ENCODE results near the gene NCOA7. TPM values are rescaled to one million over a fixed set of nuclear protein-coding genes. Genes with fewer than 3 reads are reported as not detected.

NCOA7 gene
- 6.9 TPM for polyA plus RNA-seq (2013, experiment 1 of 2)
- 7.9 TPM for polyA plus RNA-seq (2013, experiment 2 of 2)

DNA sequence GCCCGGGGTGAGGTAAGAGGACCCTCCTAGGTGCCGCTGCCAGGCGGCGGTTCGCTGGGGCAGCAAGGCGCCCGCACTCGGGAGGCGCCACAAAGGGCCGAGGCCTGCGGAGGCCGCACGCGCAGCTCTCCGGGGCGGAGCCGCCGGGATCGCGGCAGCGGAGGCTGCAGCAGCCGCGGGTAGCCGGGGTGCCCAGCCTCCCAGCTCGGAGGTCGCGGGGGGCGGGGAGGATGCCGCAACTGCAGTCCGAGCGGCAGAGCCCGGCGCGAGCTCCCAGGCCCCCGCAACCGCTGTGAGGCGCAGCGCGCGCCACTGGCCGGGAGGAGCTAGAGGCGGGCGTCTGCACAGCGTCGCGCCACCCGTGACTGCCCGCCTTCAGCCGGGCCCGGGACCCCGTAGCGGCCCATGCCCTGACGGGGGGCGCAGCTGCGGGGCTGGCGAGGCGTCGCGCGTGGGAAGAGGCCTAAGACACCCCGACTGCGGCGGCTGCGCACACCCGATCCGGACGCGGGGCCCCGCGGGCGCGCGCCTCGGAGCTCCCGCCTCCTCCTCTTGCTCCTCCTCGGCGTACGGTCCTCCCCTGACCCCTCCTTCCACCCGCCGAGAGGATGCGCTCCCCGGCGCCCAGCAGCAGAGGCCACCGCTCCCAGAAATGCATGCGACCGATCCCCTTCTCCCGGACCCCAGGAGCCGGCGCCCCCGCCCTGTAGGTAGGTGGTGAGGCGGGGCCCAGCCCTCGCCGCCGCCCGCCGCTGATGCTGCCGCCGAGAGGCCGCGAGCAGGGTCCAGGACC lies at the start of gene NCOA7:
NCOA7 (plus strand) TSS at position 603 of the 793 bp plus-strand sequence. CDS start 24,395 bp downstream, outside the sequence.
- Histone ChIP-seq H3K27ac (ENCODE audit: low read depth, low read length, severe bottlenecking) (peak within 1 kb of the TSS; percentile 75), H3K4me1 (ENCODE audit: control insufficient read depth, insufficient read depth, low read length, poor library complexity, severe bottlenecking) (peaks cover 8% of the 10 kb centered on the region), H3K4me3 (ENCODE audit: extremely low read depth, insufficient read depth, low read length, poor library complexity, severe bottlenecking) (peak within 1 kb of the TSS; percentile 83), H3K9me3 (ENCODE audit: control insufficient read depth, low read length) (no peaks in the 10 kb centered on the region), H3K36me3 (ENCODE audit: control insufficient read depth, insufficient read depth, low read length) (no peaks in the 10 kb centered on the region)
- WGBS, 2 experiments (ENCODE audit: insufficient coverage in 2 of 2), result 0 to 1% methylated on average over 46 to 84 of the region's 100 CpGs

DNA sequence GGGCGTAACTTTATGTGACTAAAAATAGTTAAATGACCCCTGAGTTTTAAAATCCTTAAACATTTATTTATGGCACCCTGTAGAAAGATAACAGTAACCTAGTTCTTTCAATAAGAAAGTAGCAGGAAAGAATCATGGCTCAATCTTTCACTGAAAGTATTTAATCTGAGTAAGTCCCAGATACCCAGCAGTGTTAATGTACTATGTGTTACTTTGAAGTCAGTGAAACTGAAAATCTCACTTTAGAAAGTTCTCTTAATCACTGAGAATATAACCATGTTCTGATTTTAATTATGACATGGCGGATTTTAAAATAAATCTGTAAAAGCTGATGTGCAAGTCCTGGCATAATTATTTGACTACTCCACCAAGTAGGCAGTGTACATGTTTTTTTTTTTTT lies 49.4 kb upstream of the NCOA7 start:
- H3K9me3 ChIP-seq (ENCODE audit: control insufficient read depth, low read length), result no peaks in the 10 kb centered on the region
- H3K27ac ChIP-seq (ENCODE audit: low read depth, low read length, severe bottlenecking), result no peak overlapping the region
- H3K36me3 ChIP-seq (ENCODE audit: control insufficient read depth, insufficient read depth, low read length), result no peaks in the 10 kb centered on the region
- no peak overlapping the region for H3K4me3 ChIP-seq (ENCODE audit: extremely low read depth, insufficient read depth, low read length, poor library complexity, severe bottlenecking)
- peaks cover 9% of the 10 kb centered on the region for H3K4me1 ChIP-seq (ENCODE audit: control insufficient read depth, insufficient read depth, low read length, poor library complexity, severe bottlenecking)
- no CpG with 5 or more reads among the region's 2 CpGs for WGBS, 2 experiments (ENCODE audit: insufficient coverage in 2 of 2)

- Histone ChIP-seq H3K4me3 (ENCODE audit: extremely low read depth, insufficient read depth, low read length, poor library complexity, severe bottlenecking) (no peak overlapping the region), H3K27ac (ENCODE audit: low read depth, low read length, severe bottlenecking) (no peak overlapping the region), H3K36me3 (ENCODE audit: control insufficient read depth, insufficient read depth, low read length) (no peaks in the 10 kb centered on the region), H3K9me3 (ENCODE audit: control insufficient read depth, low read length) (no peaks in the 10 kb centered on the region), H3K4me1 (ENCODE audit: control insufficient read depth, insufficient read depth, low read length, poor library complexity, severe bottlenecking) (peaks cover 10% of the 10 kb centered on the region)
- WGBS, 2 experiments (ENCODE audit: insufficient coverage in 2 of 2), result 89 to 100% methylated on average over 2 of the region's 2 CpGs
Observed at GRCh38 chr6:125742024-125742423, 48.7 kb upstream of the NCOA7 start.

- H3K9me3 ChIP-seq (ENCODE audit: control insufficient read depth, low read length), result no peaks in the 10 kb centered on the region
- no peaks in the 10 kb centered on the region for H3K36me3 ChIP-seq (ENCODE audit: control insufficient read depth, insufficient read depth, low read length)
- peaks cover 10% of the 10 kb centered on the region for H3K4me1 ChIP-seq (ENCODE audit: control insufficient read depth, insufficient read depth, low read length, poor library complexity, severe bottlenecking)
- 87 to 93% methylated on average over 3 of the region's 5 CpGs for WGBS, 2 experiments (ENCODE audit: insufficient coverage in 2 of 2)
- H3K4me3 ChIP-seq (ENCODE audit: extremely low read depth, insufficient read depth, low read length, poor library complexity, severe bottlenecking), result no peak overlapping the region
- H3K27ac ChIP-seq (ENCODE audit: low read depth, low read length, severe bottlenecking), result no peak overlapping the region
Observed at GRCh38 chr6:125742464-125743120, 48.2 kb upstream of the NCOA7 start.

- no peaks in the 10 kb centered on the region for H3K36me3 ChIP-seq (ENCODE audit: control insufficient read depth, insufficient read depth, low read length)
- H3K4me1 ChIP-seq (ENCODE audit: control insufficient read depth, insufficient read depth, low read length, poor library complexity, severe bottlenecking), result peaks cover 10% of the 10 kb centered on the region
- no peak overlapping the region for H3K4me3 ChIP-seq (ENCODE audit: extremely low read depth, insufficient read depth, low read length, poor library complexity, severe bottlenecking)
- WGBS, 2 experiments (ENCODE audit: insufficient coverage in 2 of 2), result no CpG with 5 or more reads among the region's 2 CpGs
- H3K27ac ChIP-seq (ENCODE audit: low read depth, low read length, severe bottlenecking), result no peak overlapping the region
- H3K9me3 ChIP-seq (ENCODE audit: control insufficient read depth, low read length), result no peaks in the 10 kb centered on the region
Observed at GRCh38 chr6:125743604-125744003, 47.2 kb upstream of the NCOA7 start.

GRCh38 chr6:125745281-125746018 lies 45.3 kb upstream of the NCOA7 start:
- Histone ChIP-seq H3K9me3 (ENCODE audit: control insufficient read depth, low read length) (no peaks in the 10 kb centered on the region), H3K4me3 (ENCODE audit: extremely low read depth, insufficient read depth, low read length, poor library complexity, severe bottlenecking) (no peak overlapping the region), H3K36me3 (ENCODE audit: control insufficient read depth, insufficient read depth, low read length) (no peaks in the 10 kb centered on the region), H3K27ac (ENCODE audit: low read depth, low read length, severe bottlenecking) (no peak overlapping the region), H3K4me1 (ENCODE audit: control insufficient read depth, insufficient read depth, low read length, poor library complexity, severe bottlenecking) (peaks cover 10% of the 10 kb centered on the region)
- WGBS, 2 experiments (ENCODE audit: insufficient coverage in 2 of 2), result 9 to 28% methylated on average over 3 to 5 of the region's 6 CpGs

DNA sequence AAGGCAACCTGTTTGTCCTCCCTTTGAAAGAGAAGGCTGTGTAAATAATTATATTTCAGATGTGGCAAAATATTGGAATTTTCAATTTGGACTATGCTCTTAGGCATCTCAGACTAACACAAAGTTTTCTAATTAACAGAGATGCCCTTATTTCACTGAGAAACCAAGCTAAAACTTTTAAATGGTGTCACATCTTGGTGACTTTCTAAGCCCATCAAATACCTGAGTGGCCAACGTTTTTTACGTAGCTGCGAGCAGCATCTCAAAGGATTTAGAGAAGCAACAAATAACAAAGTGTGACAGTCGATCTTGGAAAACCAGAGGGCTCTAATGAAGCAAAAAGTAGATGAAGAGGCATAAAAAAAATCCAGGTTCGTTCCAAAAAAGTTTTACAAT lies 44.7 kb upstream of the NCOA7 start:
- H3K9me3 ChIP-seq (ENCODE audit: control insufficient read depth, low read length), result no peaks in the 10 kb centered on the region
- no peaks in the 10 kb centered on the region for H3K36me3 ChIP-seq (ENCODE audit: control insufficient read depth, insufficient read depth, low read length)
- WGBS, 2 experiments (ENCODE audit: insufficient coverage in 2 of 2), result 11 to 30% methylated on average over 2 to 5 of the region's 5 CpGs
- H3K4me1 ChIP-seq (ENCODE audit: control insufficient read depth, insufficient read depth, low read length, poor library complexity, severe bottlenecking), result peaks cover 10% of the 10 kb centered on the region
- H3K27ac ChIP-seq (ENCODE audit: low read depth, low read length, severe bottlenecking), result no peak overlapping the region
- peak overlapping the region; percentile 79 for H3K4me3 ChIP-seq (ENCODE audit: extremely low read depth, insufficient read depth, low read length, poor library complexity, severe bottlenecking)

DNA sequence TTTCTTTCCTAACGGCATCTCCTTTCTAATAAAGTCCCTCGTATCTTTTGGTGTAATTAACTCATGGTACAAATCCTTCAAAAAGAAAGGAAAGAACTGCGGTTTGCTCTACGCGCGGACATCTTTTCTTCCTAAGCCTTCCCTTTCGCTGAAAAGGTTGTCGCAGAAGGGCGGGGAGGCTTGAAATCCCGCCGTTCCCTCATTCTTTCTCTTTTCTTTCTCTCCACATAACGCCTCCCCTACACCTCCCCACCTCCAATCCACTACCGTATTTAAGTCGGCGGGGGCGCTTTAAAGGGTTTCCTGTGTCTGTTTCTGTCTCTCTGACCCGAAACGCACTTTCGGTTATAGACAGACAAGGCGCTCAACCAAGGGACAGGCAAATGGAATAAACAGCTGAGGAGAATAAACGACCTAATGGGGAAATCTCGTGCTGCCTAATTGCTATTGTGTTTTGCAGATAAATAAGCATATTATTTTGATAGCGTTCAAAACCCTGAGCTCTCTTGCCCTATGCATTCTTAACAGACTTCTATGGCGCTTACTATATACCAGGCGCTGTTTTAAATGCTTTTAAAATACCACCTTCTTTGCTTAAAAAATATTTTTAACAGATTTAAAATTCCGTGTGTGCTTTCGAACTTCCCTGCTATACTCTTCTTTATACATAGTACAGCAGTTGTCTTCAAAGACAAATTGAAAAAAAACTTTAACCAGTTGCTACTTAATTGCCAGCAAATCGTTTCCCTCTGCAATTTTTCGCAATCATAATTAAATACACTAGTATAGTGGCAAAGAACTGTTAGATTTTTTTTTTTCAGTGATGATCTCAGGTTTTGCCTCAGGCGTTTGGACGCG lies 43.8 kb upstream of the NCOA7 start:
- H3K4me1 ChIP-seq (ENCODE audit: control insufficient read depth, insufficient read depth, low read length, poor library complexity, severe bottlenecking), result peaks cover 10% of the 10 kb centered on the region
- no peaks in the 10 kb centered on the region for H3K9me3 ChIP-seq (ENCODE audit: control insufficient read depth, low read length)
- peaks cover 4% of the 10 kb centered on the region for H3K36me3 ChIP-seq (ENCODE audit: control insufficient read depth, insufficient read depth, low read length)
- WGBS, 2 experiments (ENCODE audit: insufficient coverage in 2 of 2), result 0 to 1% methylated on average over 19 of the region's 32 CpGs
- peak overlapping the region; percentile 91 for H3K27ac ChIP-seq (ENCODE audit: low read depth, low read length, severe bottlenecking)
- H3K4me3 ChIP-seq (ENCODE audit: extremely low read depth, insufficient read depth, low read length, poor library complexity, severe bottlenecking), result peak overlapping the region; percentile 79

GRCh38 chr6:125747589-125748405 lies 43.0 kb upstream of the NCOA7 start:
- Histone ChIP-seq H3K4me3 (ENCODE audit: extremely low read depth, insufficient read depth, low read length, poor library complexity, severe bottlenecking) (peak overlapping the region; percentile 79), H3K27ac (ENCODE audit: low read depth, low read length, severe bottlenecking) (peak overlapping the region; percentile 91), H3K4me1 (ENCODE audit: control insufficient read depth, insufficient read depth, low read length, poor library complexity, severe bottlenecking) (peaks cover 10% of the 10 kb centered on the region), H3K9me3 (ENCODE audit: control insufficient read depth, low read length) (no peaks in the 10 kb centered on the region), H3K36me3 (ENCODE audit: control insufficient read depth, insufficient read depth, low read length) (peaks cover 7% of the 10 kb centered on the region)
- 1% methylated on average over 34 to 58 of the region's 76 CpGs for WGBS, 2 experiments (ENCODE audit: insufficient coverage in 2 of 2)

All from mesodermal cell (in vitro differentiated cells).